Activated CD4-positive, alpha-beta T cell treated with anti-CD3 and anti-CD28 coated beads for 36 hours (primary cell): ENCODE measurements around the gene IDE. TPM values are rescaled to one million over a fixed set of nuclear protein-coding genes. Genes with fewer than 3 reads are reported as not detected.

Source experiments
- ATAC-seq: fragments of 200-7000 bp; cut with Tn5 transposase; one replicate; pipeline ENCODE4 v1.10.0; 2021; ENCODE audit warnings: mild to moderate bottlenecking, moderate library complexity
- CTCF ChIA-PET: fragments of 350-600 bp; sonication (Branson Sonifier 250); formaldehyde crosslinking; loops from one replicate; lab custom pipeline; 2021; ENCODE audit warnings: antibody characterized with exemption; lab: Charles Lee
- POLR2A ChIA-PET: fragments of 350-600 bp; sonication (Branson Sonifier 250); formaldehyde crosslinking; loops from one replicate; lab custom pipeline; 2021; ENCODE audit warnings: antibody characterized with exemption, inconsistent platforms; lab: Charles Lee
- DNase-seq: peaks from one replicate; pipeline ENCODE4 v3.0.0-alpha.2; 2020
- H3K27ac Mint-ChIP-seq: one replicate; pipeline ENCODE4 v1.8.0; 2021; ENCODE audit warnings: mixed read lengths
- H3K27me3 Mint-ChIP-seq: one replicate; pipeline ENCODE4 v1.8.0; 2021; ENCODE audit warnings: mixed read lengths
- H3K36me3 Mint-ChIP-seq: one replicate; pipeline ENCODE4 v1.8.0; 2021; ENCODE audit warnings: low read depth, mixed read lengths
- H3K4me1 Mint-ChIP-seq: one replicate; pipeline ENCODE4 v1.8.0; 2021; ENCODE audit warnings: mixed read lengths
- H3K4me3 Mint-ChIP-seq: one replicate; pipeline ENCODE4 v1.8.0; 2021; ENCODE audit warnings: mild to moderate bottlenecking, moderate library complexity, mixed read lengths
- H3K9me3 Mint-ChIP-seq: one replicate; pipeline ENCODE4 v1.8.0; 2021; ENCODE audit warnings: low read depth, mixed read lengths
- intact Hi-C, 2 experiments: fragments of 100-400 bp; cut with DNase I in 1 of 2; cut with micrococcal nuclease in 1 of 2; formaldehyde crosslinking; loops; one replicate each; pipeline versions ENCODE4 v1.14.2 to v1.15.1; 2022 to 2024; cut with DNase I, micrococcal nuclease
- total RNA-seq, 2 experiments: library from RNA; stranded (reverse); gene quantifications; one replicate each; pipeline ENCODE4 v1.2.3, GENCODE V29; 2021

Gene IDE
- 10 to 100 TPM; 30.8 to 35.5 TPM for total RNA-seq

- Mint-ChIP-seq H3K9me3 (no peaks in the 10 kb centered on the region), H3K4me1 (peaks cover 38% of the 10 kb centered on the region), H3K27me3 (no peaks in the 10 kb centered on the region), H3K27ac (peak within 1 kb of the TSS; percentile 88), H3K4me3 (peak within 1 kb of the TSS; percentile 77), H3K36me3 (peaks cover 8% of the 10 kb centered on the region)
- ATAC-seq (peak; percentile 85), DNase-seq (peak; percentile 90)
- CTCF ChIA-PET = interaction anchor here (0.6 to 3.9 kb wide), 24 partner anchors 8 to 486 kb away, joined by 3 to 38 read pairs (median 4); no protein-coding TSS in a partner anchor
- POLR2A ChIA-PET = interaction anchor here (0.6 to 1.4 kb wide), 5 partner anchors 17 to 283 kb away, joined by 3 to 11 read pairs (median 4); partner anchors contain the start of genes CPEB3 and MARCHF5
- intact Hi-C loops = loop anchor here (1.0 to 10.0 kb wide), 5 partner anchors 17 to 489 kb away; partner anchors contain the start of genes CPEB3 (in 1 of the 2) and MARCHF5 (in 1 of the 2)
Observed at GRCh38 chr10:92573798-92574547, at the start of gene IDE. IDE (minus strand) TSS chr10:92574093; CDS start chr10:92574019, 74 bp downstream.

GRCh38 chr10:92619368-92619767 lies 45.5 kb upstream of the IDE start:
- no peak overlapping the region for H3K27ac Mint-ChIP-seq
- intact Hi-C loops = no loop called here
- H3K4me3 Mint-ChIP-seq = no peak overlapping the region
- ATAC-seq (no peak), DNase-seq (no peak)
- H3K27me3 Mint-ChIP-seq = no peaks in the 10 kb centered on the region
- POLR2A ChIA-PET = no interaction called here
- H3K36me3 Mint-ChIP-seq = peaks cover 59% of the 10 kb centered on the region
- no peaks in the 10 kb centered on the region for H3K4me1 Mint-ChIP-seq
- peaks cover under 1% of the 10 kb centered on the region for H3K9me3 Mint-ChIP-seq
- CTCF ChIA-PET = no interaction called here

- no peaks in the 10 kb centered on the region for H3K27me3 Mint-ChIP-seq
Observed at GRCh38 chr10:92615515-92615914, 41.6 kb upstream of the IDE start.

GRCh38 chr10:92604841-92605240 lies 30.9 kb upstream of the IDE start:
- CTCF ChIA-PET = interaction anchor here (1.6 kb wide), 1 partner anchor 40 kb away, joined by 3 read pairs; no protein-coding TSS in a partner anchor
- H3K4me1 Mint-ChIP-seq = peaks cover 29% of the 10 kb centered on the region

More at GRCh38 chr10:92615515-92615914, 41.6 kb upstream of the IDE start:
- ATAC-seq = no peak
- H3K27ac Mint-ChIP-seq = no peak overlapping the region
- H3K4me3 Mint-ChIP-seq = no peak overlapping the region
- DNase-seq = no peak
- H3K9me3 Mint-ChIP-seq = no peaks in the 10 kb centered on the region
- ChIA-PET POLR2A (interaction anchor here (0.7 kb wide), 1 partner anchor 27 kb away, joined by 6 read pairs; no protein-coding TSS in a partner anchor), CTCF (interaction anchor here (0.6 to 1.3 kb wide), 2 partner anchors 23 to 34 kb away, joined by 3 read pairs; no protein-coding TSS in a partner anchor)
- peaks cover 44% of the 10 kb centered on the region for H3K36me3 Mint-ChIP-seq
- intact Hi-C loops = no loop called here
- no peaks in the 10 kb centered on the region for H3K4me1 Mint-ChIP-seq

GRCh38 chr10:92598321-92598720 lies 24.4 kb upstream of the IDE start:
- DNase-seq = no peak
- Mint-ChIP-seq H3K4me3 (no peak overlapping the region), H3K27ac (no peak overlapping the region), H3K4me1 (peaks cover 38% of the 10 kb centered on the region), H3K36me3 (peaks cover 24% of the 10 kb centered on the region), H3K27me3 (no peaks in the 10 kb centered on the region), H3K9me3 (no peaks in the 10 kb centered on the region)
- POLR2A ChIA-PET = no interaction called here
- ATAC-seq = no peak
- CTCF ChIA-PET = interaction anchor here (1.2 kb wide), 1 partner anchor 23 kb away, joined by 6 read pairs; no protein-coding TSS in a partner anchor
- intact Hi-C loops = loop anchor here (10.0 kb wide), 4 partner anchors 246 to 1404 kb away; partner anchors contain the start of genes CEP55 (in 1 of the 2), EXOC6 (in 1 of the 2) and TNKS2 (in 1 of the 2)

More at GRCh38 chr10:92604841-92605240, 30.9 kb upstream of the IDE start:
- H3K27ac Mint-ChIP-seq = no peak overlapping the region
- POLR2A ChIA-PET = no interaction called here
- peaks cover 41% of the 10 kb centered on the region for H3K36me3 Mint-ChIP-seq
- H3K4me3 Mint-ChIP-seq = no peak overlapping the region
- H3K27me3 Mint-ChIP-seq = no peaks in the 10 kb centered on the region
- no peaks in the 10 kb centered on the region for H3K9me3 Mint-ChIP-seq
- ATAC-seq (no peak), DNase-seq (no peak)
- intact Hi-C loops = no loop called here

- H3K4me3 Mint-ChIP-seq = peak overlapping the region; percentile 94
- H3K9me3 Mint-ChIP-seq = no peaks in the 10 kb centered on the region
- CTCF ChIA-PET = no interaction called here
- POLR2A ChIA-PET = interaction anchor here (0.7 kb wide), 1 partner anchor 125 kb away, joined by 3 read pairs; no protein-coding TSS in a partner anchor
- ATAC-seq (no peak), DNase-seq (no peak)
- peaks cover 18% of the 10 kb centered on the region for H3K36me3 Mint-ChIP-seq
- no peaks in the 10 kb centered on the region for H3K27me3 Mint-ChIP-seq
- intact Hi-C loops = loop anchor here (10.0 kb wide), 4 partner anchors 249 to 1401 kb away; partner anchors contain the start of genes CEP55 (in 1 of the 2), EXOC6 (in 1 of the 2) and TNKS2 (in 1 of the 2)
- no peak overlapping the region for H3K27ac Mint-ChIP-seq
- peaks cover 35% of the 10 kb centered on the region for H3K4me1 Mint-ChIP-seq
Observed at GRCh38 chr10:92595505-92595904, 21.6 kb upstream of the IDE start.

GRCh38 chr10:92593619-92594588 lies 20.0 kb upstream of the IDE start:
- peaks cover 18% of the 10 kb centered on the region for H3K36me3 Mint-ChIP-seq
- H3K9me3 Mint-ChIP-seq = no peaks in the 10 kb centered on the region
- DNase-seq (no peak), ATAC-seq (no peak)
- no peaks in the 10 kb centered on the region for H3K27me3 Mint-ChIP-seq
- H3K27ac Mint-ChIP-seq = peak overlapping the region; percentile 97
- H3K4me1 Mint-ChIP-seq = peaks cover 37% of the 10 kb centered on the region
- POLR2A ChIA-PET = no interaction called here
- CTCF ChIA-PET = interaction anchor here (0.6 to 1.5 kb wide), 4 partner anchors 8 to 908 kb away, joined by 3 to 6 read pairs (median 4); partner anchors contain the start of gene IDE
- H3K4me3 Mint-ChIP-seq = peak overlapping the region; percentile 94
- intact Hi-C loops = loop anchor here (2.0 to 10.0 kb wide), 10 partner anchors 77 to 1399 kb away; partner anchors contain the start of genes CEP55 (in 2 of the 2), EXOC6 (in 1 of the 2), FRA10AC1 (in 1 of the 2) and MYOF (in 1 of the 2)

- Mint-ChIP-seq H3K4me3 (peak within 1 kb of the TSS; percentile 94), H3K4me1 (peaks cover 37% of the 10 kb centered on the region), H3K9me3 (no peaks in the 10 kb centered on the region), H3K27ac (peak within 1 kb of the TSS; percentile 97), H3K27me3 (no peaks in the 10 kb centered on the region), H3K36me3 (peaks cover 18% of the 10 kb centered on the region)
- POLR2A ChIA-PET = interaction anchor here (0.5 kb wide), 1 partner anchor 88 kb away, joined by 3 read pairs; no protein-coding TSS in a partner anchor
- CTCF ChIA-PET = interaction anchor here (0.6 to 1.5 kb wide), 5 partner anchors 9 to 250 kb away, joined by 3 to 6 read pairs (median 3); partner anchors contain the start of gene IDE
- peak; percentile 84 for ATAC-seq
- DNase-seq = peak; percentile 99
- intact Hi-C loops = loop anchor here (2.0 to 10.0 kb wide), 10 partner anchors 76 to 1398 kb away; partner anchors contain the start of genes CEP55 (in 2 of the 2), EXOC6 (in 1 of the 2), FRA10AC1 (in 1 of the 2) and MYOF (in 1 of the 2)
Observed at GRCh38 chr10:92592761-92593618, 19.1 kb upstream of the IDE start, which contains the start of gene KIF11. KIF11 (plus strand) TSS chr10:92593130; CDS start chr10:92593376, 246 bp downstream.

GRCh38 chr10:92591550-92592022 lies 17.7 kb upstream of the IDE start:
- peak overlapping the region; percentile 97 for H3K27ac Mint-ChIP-seq
- ChIA-PET CTCF (interaction anchor here (1.9 to 4.8 kb wide), 2 partner anchors 16 to 20 kb away, joined by 9 to 38 read pairs; partner anchors contain the start of gene IDE), POLR2A (interaction anchor here (0.5 to 2.1 kb wide), 5 partner anchors 15 to 291 kb away, joined by 3 to 11 read pairs (median 4); partner anchors contain the start of gene IDE)
- H3K4me1 Mint-ChIP-seq = peaks cover 27% of the 10 kb centered on the region
- peaks cover 13% of the 10 kb centered on the region for H3K36me3 Mint-ChIP-seq
- peak; percentile 87 for ATAC-seq
- H3K9me3 Mint-ChIP-seq = no peaks in the 10 kb centered on the region
- peak overlapping the region; percentile 94 for H3K4me3 Mint-ChIP-seq
- peak; percentile 96 for DNase-seq
- H3K27me3 Mint-ChIP-seq = no peaks in the 10 kb centered on the region
- intact Hi-C loops = loop anchor here (1.0 to 10.0 kb wide), 16 partner anchors 17 to 1397 kb away; partner anchors contain the start of genes CEP55 (in 2 of the 2), CPEB3 (in 2 of the 2), EXOC6 (in 2 of the 2) and IDE (in 2 of the 2)
